Astrocyte (in vitro differentiated cells and primary cell): Measurements from ENCODE around the gene AP3S2.

Source experiments
- EZH2 ChIP-seq: IDR thresholded peaks from 2 replicates; pipeline ENCODE4 v1.6.1; 2012; ENCODE audit warnings: mild to moderate bottlenecking, low read length, inconsistent platforms; ENCODE audit not compliant: insufficient read depth
- TF ChIP-seq, protein P1 (sequence below): IDR thresholded peaks from 2 replicates; pipeline ENCODE4 v1.5.1; 2011; ENCODE audit warnings: low read depth, mild to moderate bottlenecking, inconsistent platforms, low read length, moderate library complexity; ENCODE audit not compliant: insufficient read depth

DNA sequence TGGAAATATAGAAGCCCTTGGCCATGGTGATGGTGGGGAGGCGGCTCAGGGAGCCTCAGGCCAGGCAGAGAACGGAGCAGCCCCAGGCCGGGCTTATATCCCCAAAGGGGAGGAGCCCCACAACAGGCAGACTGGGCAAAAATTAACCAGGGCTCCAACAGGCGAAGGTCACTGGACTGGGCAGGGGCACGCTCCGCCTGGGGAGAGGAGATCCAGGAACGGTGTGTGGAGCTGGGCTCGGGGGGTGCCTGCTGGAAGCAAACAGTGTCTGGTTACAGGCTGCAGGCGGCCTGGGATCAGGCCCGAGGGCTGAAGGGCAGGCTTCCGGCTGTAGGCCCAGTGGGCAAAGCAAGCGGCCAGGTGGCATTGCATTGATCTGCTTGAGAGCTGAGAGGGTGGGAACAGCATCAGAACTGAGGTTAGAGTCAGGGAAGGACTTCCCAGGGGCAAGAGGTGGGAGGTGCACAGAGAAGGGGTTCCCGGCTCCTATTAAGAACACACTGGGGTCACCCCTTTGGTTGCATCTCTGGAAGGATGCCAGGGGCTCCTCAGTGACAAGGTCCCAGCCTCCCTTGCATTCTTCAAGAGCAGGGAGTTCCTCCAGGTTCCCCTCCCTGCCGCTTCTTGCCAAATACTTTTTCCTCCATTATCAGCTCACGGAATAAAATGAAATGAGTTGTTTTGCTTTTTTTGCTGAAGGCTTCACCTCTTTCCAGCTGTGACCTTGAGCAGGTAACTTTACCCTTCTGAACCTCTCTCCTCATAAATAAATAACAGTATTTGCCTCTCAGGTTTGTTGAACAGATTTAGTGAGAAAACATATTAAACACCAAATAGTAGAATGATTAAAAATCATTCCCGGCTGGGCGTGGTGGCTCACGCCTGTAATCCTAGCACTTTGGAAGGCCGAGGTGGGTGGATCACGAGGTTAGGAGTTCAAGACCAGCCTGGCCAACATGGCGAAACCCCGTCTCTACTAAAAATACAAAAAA, 86.9 kb downstream of the AP3S2 start:
- TF ChIP-seq, protein P1, sequence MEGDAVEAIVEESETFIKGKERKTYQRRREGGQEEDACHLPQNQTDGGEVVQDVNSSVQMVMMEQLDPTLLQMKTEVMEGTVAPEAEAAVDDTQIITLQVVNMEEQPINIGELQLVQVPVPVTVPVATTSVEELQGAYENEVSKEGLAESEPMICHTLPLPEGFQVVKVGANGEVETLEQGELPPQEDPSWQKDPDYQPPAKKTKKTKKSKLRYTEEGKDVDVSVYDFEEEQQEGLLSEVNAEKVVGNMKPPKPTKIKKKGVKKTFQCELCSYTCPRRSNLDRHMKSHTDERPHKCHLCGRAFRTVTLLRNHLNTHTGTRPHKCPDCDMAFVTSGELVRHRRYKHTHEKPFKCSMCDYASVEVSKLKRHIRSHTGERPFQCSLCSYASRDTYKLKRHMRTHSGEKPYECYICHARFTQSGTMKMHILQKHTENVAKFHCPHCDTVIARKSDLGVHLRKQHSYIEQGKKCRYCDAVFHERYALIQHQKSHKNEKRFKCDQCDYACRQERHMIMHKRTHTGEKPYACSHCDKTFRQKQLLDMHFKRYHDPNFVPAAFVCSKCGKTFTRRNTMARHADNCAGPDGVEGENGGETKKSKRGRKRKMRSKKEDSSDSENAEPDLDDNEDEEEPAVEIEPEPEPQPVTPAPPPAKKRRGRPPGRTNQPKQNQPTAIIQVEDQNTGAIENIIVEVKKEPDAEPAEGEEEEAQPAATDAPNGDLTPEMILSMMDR = no peak
- TF ChIP-seq EZH2 = no peak
